Cortex of kidney (tissue), 1 donor: ENCODE measurements around the gene MKRN2OS.
"Not testable (repeated sequence)": the region's sequence is repeated elsewhere in the genome, so short reads cannot be mapped to it uniquely, and the experiment has no call there.

Source experiments
- DNase-seq: peaks from one replicate; lab custom pipeline; 2025; lab: John Stamatoyannopoulos, UW

The MKRN2OS gene

GRCh38 chr3:12561397-12561796 is 16.1 kb upstream of the MKRN2OS start:
- no peak for DNase-seq

- no peak for DNase-seq
Observed at GRCh38 chr3:12560505-12561190, 15.3 kb upstream of the MKRN2OS start.

GRCh38 chr3:12559520-12559919 is 14.2 kb upstream of the MKRN2OS start:
- DNase-seq = no peak

- no peak for DNase-seq
Observed at GRCh38 chr3:12558706-12559105, 13.4 kb upstream of the MKRN2OS start.

GRCh38 chr3:12557473-12558100 is 12.3 kb upstream of the MKRN2OS start:
- no peak for DNase-seq

GRCh38 chr3:12556690-12557472 is 11.6 kb upstream of the MKRN2OS start, which contains the start of gene MKRN2:
TSS of gene MKRN2 (plus strand) at chr3:12557087. CDS start at chr3:12557151, 64 bp downstream.
- DNase-seq = no peak

GRCh38 chr3:12556314-12556689 is 11.0 kb upstream of the MKRN2OS start:
- no peak for DNase-seq

GRCh38 chr3:12553921-12554391 is 8.7 kb upstream of the MKRN2OS start:
- DNase-seq = no peak

GRCh38 chr3:12549971-12550760 is 4.9 kb upstream of the MKRN2OS start:
- DNase-seq = no peak

GRCh38 chr3:12544652-12545472 is 437 bp downstream of the MKRN2OS start:
- no peak for DNase-seq

- DNase-seq = not testable (repeated sequence)
Observed at GRCh38 chr3:12543497-12543896, 1.8 kb downstream of the MKRN2OS start.

GRCh38 chr3:12541625-12542024 is 3.7 kb downstream of the MKRN2OS start:
- DNase-seq = no peak

GRCh38 chr3:12536423-12536822 is 8.9 kb downstream of the MKRN2OS start:
- DNase-seq = no peak

- DNase-seq = no peak
Observed at GRCh38 chr3:12532182-12532581, 13.1 kb downstream of the MKRN2OS start.

GRCh38 chr3:12527757-12528143 is 17.5 kb downstream of the MKRN2OS start:
- DNase-seq = no peak

GRCh38 chr3:12522721-12523120 is 22.6 kb downstream of the MKRN2OS start:
- no peak for DNase-seq

GRCh38 chr3:12521010-12521409 is 24.3 kb downstream of the MKRN2OS start:
- no peak for DNase-seq

- no peak for DNase-seq
Observed at GRCh38 chr3:12518261-12519028, 26.9 kb downstream of the MKRN2OS start.

GRCh38 chr3:12516873-12517272 is 28.4 kb downstream of the MKRN2OS start:
- DNase-seq = no peak

- DNase-seq = no peak
Observed at GRCh38 chr3:12515631-12516030, 29.7 kb downstream of the MKRN2OS start.
